Activated CD4-positive, alpha-beta T cell treated with anti-CD3 and anti-CD28 coated beads for 36 hours (primary cell): Measurements from ENCODE around the gene PIRT. TPM values are rescaled to one million over a fixed set of nuclear protein-coding genes. Genes with fewer than 3 reads are reported as not detected.

Source experiments
- total RNA-seq, 2 experiments: library from RNA; stranded (reverse); gene quantifications; one replicate each; pipeline ENCODE4 v1.2.3, GENCODE V29; 2021

PIRT gene
- total RNA-seq, 2 experiments from 2014 or later = not detected

Other genes starting within 250 kb of the PIRT start
- 1 to 10 TPM; 3.3 to 3.5 TPM for gene MYH3, start 180.8 kb downstream of the PIRT start, total RNA-seq
- 10 to 100 TPM; 39.7 to 42.3 TPM for gene SCO1, start 140.6 kb downstream of the PIRT start, total RNA-seq
- gene ADPRM, start 140.5 kb downstream of the PIRT start, total RNA-seq = 10 to 100 TPM; 11.2 to 12.8 TPM
- 1 to 10 TPM; 1.1 to 2.1 TPM for gene TMEM220, start 108.1 kb downstream of the PIRT start, total RNA-seq
- not detected for gene TMEM238L, start 34.0 kb downstream of the PIRT start, total RNA-seq